Neural cell (in vitro differentiated cells): ENCODE measurements around the gene PTCD2. TPM values are rescaled to one million over a fixed set of nuclear protein-coding genes. Genes with fewer than 3 reads are reported as not detected.

ENCODE experiments used
- H2AFZ ChIP-seq: fragments of 200-600, 300-800 bp; sonication (generic), shearing (Covaris generic); 2 replicates; pipeline ENCODE4 v1.6.0; 2014; ENCODE audit warnings: low read depth, mild to moderate bottlenecking, antibody characterized with exemption, low read length, moderate library complexity
- H3F3A ChIP-seq: fragments of 200-600 bp; shearing (Covaris generic); 2 replicates; pipeline ENCODE4 v1.6.1; 2016; ENCODE audit warnings: mild to moderate bottlenecking, moderate library complexity, mixed read lengths, antibody characterized with exemption, low read length; ENCODE audit not compliant: insufficient read depth, poor library complexity, severe bottlenecking
- H3K27ac ChIP-seq: fragments of 200-600, 300-800 bp; sonication (generic), shearing (Covaris generic); 2 replicates; pipeline ENCODE4 v1.5.1; 2014; ENCODE audit warnings: mild to moderate bottlenecking, low read length, moderate library complexity
- H3K27me3 ChIP-seq: fragments of 300-800, 200-600 bp; sonication (generic), shearing (Covaris generic); 2 replicates; pipeline ENCODE4 v1.6.0; 2014; ENCODE audit warnings: mild to moderate bottlenecking, low read depth, low read length, moderate library complexity; ENCODE audit not compliant: insufficient read depth
- H3K36me3 ChIP-seq: fragments of 300-800, 200-600 bp; sonication (generic), shearing (Covaris generic); 2 replicates; pipeline ENCODE4 v1.5.1; 2014; ENCODE audit warnings: mild to moderate bottlenecking, antibody characterized with exemption, low read length, moderate library complexity; ENCODE audit not compliant: insufficient read depth
- H3K4me2 ChIP-seq: fragments of 300-800, 200-600 bp; sonication (generic), shearing (Covaris generic); 2 replicates; pipeline ENCODE4 v1.6.0; 2014; ENCODE audit warnings: mild to moderate bottlenecking, low read length
- H3K4me3 ChIP-seq: fragments of 300-800, 200-600 bp; sonication (generic), shearing (Covaris generic); 2 replicates; pipeline ENCODE4 v1.5.1; 2014; ENCODE audit warnings: mild to moderate bottlenecking, low read length, moderate library complexity
- H3K79me2 ChIP-seq: fragments of 200-600 bp; shearing (Covaris generic); replicated peaks from 2 replicates; pipeline ENCODE4 v1.6.0; 2014; ENCODE audit warnings: mild to moderate bottlenecking, low read length, moderate library complexity; ENCODE audit not compliant: insufficient read depth
- H3K9ac ChIP-seq: fragments of 300-800, 200-600 bp; sonication (generic), shearing (Covaris generic); 2 replicates; pipeline ENCODE4 v1.6.1; 2016; ENCODE audit warnings: mild to moderate bottlenecking, low read length, mixed read lengths
- H3K9me2 ChIP-seq: fragments of 200-600 bp; shearing (Covaris generic); 2 replicates; pipeline ENCODE4 v1.6.1; 2016; ENCODE audit warnings: mild to moderate bottlenecking, low read length, mixed read lengths; ENCODE audit not compliant: insufficient read depth
- H3K9me3 ChIP-seq: fragments of 200-600, 300-800 bp; sonication (generic), shearing (Covaris generic); 2 replicates; pipeline ENCODE4 v1.6.1; 2016; ENCODE audit warnings: mild to moderate bottlenecking, mixed run types, low read length, moderate library complexity, mixed read lengths
- H4K20me1 ChIP-seq: fragments of 200-600 bp; shearing (Covaris generic); 2 replicates; pipeline ENCODE4 v1.6.1; 2016; ENCODE audit warnings: mild to moderate bottlenecking, mixed run types; ENCODE audit not compliant: insufficient read depth
- CTCF ChIP-seq: fragments of 450-650 bp; IDR thresholded peaks from 2 replicates; pipeline ENCODE4 v1.5.1; 2014; ENCODE audit warnings: antibody characterized with exemption, mild to moderate bottlenecking, moderate library complexity; ENCODE audit not compliant: poor library complexity, severe bottlenecking
- EP300 ChIP-seq: fragments of 450-650 bp; conservative IDR thresholded peaks from 2 replicates; pipeline ENCODE4 v1.6.1; 2014; ENCODE audit warnings: antibody characterized with exemption, mild to moderate bottlenecking, moderate library complexity; ENCODE audit not compliant: poor library complexity, severe bottlenecking
- EZH2 ChIP-seq: fragments of 200-600, 300-800 bp; shearing (Covaris generic), sonication (generic); IDR thresholded peaks from 2 replicates; pipeline ENCODE4 v1.6.1; 2014; ENCODE audit warnings: antibody characterized with exemption, low read length, borderline replicate concordance, mild to moderate bottlenecking; ENCODE audit not compliant: insufficient read depth, poor library complexity, severe bottlenecking
- MXI1 ChIP-seq: fragments of 450-650 bp; conservative IDR thresholded peaks from 2 replicates; pipeline ENCODE4 v1.6.1; 2014; ENCODE audit warnings: antibody characterized with exemption, mild to moderate bottlenecking; ENCODE audit not compliant: poor library complexity, severe bottlenecking
- POLR2AphosphoS5 ChIP-seq: IDR thresholded peaks from 2 replicates; pipeline ENCODE4 v1.6.1; 2012
- RAD21 ChIP-seq: fragments of 450-650 bp; conservative IDR thresholded peaks from 2 replicates; pipeline ENCODE4 v1.6.1; 2014; ENCODE audit warnings: antibody characterized with exemption, mild to moderate bottlenecking, moderate library complexity
- REST ChIP-seq: IDR thresholded peaks from 2 replicates; pipeline ENCODE4 v1.6.1; 2012; ENCODE audit warnings: borderline replicate concordance
- SMC3 ChIP-seq: fragments of 450-650 bp; conservative IDR thresholded peaks from 2 replicates; pipeline ENCODE4 v1.6.1; 2014; ENCODE audit warnings: antibody characterized with exemption, mild to moderate bottlenecking, moderate library complexity; ENCODE audit not compliant: poor library complexity
- TAF1 ChIP-seq: IDR thresholded peaks from 2 replicates; pipeline ENCODE4 v1.6.1; 2012; ENCODE audit warnings: low read depth
- polyA minus RNA-seq: library from RNA; depleted of rRNA, polyadenylated mRNA; stranded (reverse); fragments of >200 nt; gene quantifications from 2 replicates; pipeline ENCODE4 v1.2.3, GENCODE V29; 2014
- polyA plus RNA-seq: library from polyadenylated mRNA; depleted of rRNA; stranded (reverse); fragments of >200 nt; gene quantifications from 2 replicates; pipeline ENCODE4 v1.2.3, GENCODE V29; 2014

PTCD2 gene
- polyA plus RNA-seq (4.4 and 4.5 TPM in 2 replicates), polyA minus RNA-seq (5.4 and 8.5 TPM in 2 replicates)

GRCh38 chr5:72319976-72320752 is at the start of gene PTCD2, which contains the start of gene MRPS27:
TSS of gene PTCD2 (plus strand) at chr5:72320373. CDS start at chr5:72320383, 10 bp downstream.
TSS of gene MRPS27 (minus strand) at chr5:72320240. CDS start at chr5:72320221, 19 bp downstream.
- H3K27ac ChIP-seq: peak within 1 kb of the TSS; percentile 84
- H3K4me2 ChIP-seq: peak within 1 kb of the TSS; percentile 81
- H3K36me3 ChIP-seq: no peaks in the 10 kb centered on the region
- H3K9me3 ChIP-seq: no peaks in the 10 kb centered on the region
- H3K9ac ChIP-seq: peak within 1 kb of the TSS; percentile 82
- H3K4me3 ChIP-seq: peak within 1 kb of the TSS; percentile 94
- H4K20me1 ChIP-seq: no peaks in the 10 kb centered on the region
- peaks cover 12% of the 10 kb centered on the region for H3K79me2 ChIP-seq
- H3K9me2 ChIP-seq: no peaks in the 10 kb centered on the region
- TF ChIP-seq POLR2AphosphoS5 (peak; percentile 91), RAD21 (peak; percentile 57), EP300 (peak; percentile 37), SMC3 (peak; percentile 66), TAF1 (peak; percentile 96), CTCF (peak; percentile 59), EZH2 (no peak), REST (peak; percentile 82), MXI1 (peak; percentile 98)
- H3F3A ChIP-seq: no peaks in the 10 kb centered on the region
- H2AFZ ChIP-seq: peak within 1 kb of the TSS; percentile 99
- no peaks in the 10 kb centered on the region for H3K27me3 ChIP-seq

GRCh38 chr5:72271702-72272101 is 48.5 kb upstream of the PTCD2 start:
- no peaks in the 10 kb centered on the region for H3K9me3 ChIP-seq
- no peak overlapping the region for H2AFZ ChIP-seq
- no peak for TF ChIP-seq MXI1
- TF ChIP-seq EZH2: no peak
- no peak for TF ChIP-seq CTCF
- TF ChIP-seq EP300: no peak
- TF ChIP-seq SMC3: no peak
- no peak for TF ChIP-seq POLR2AphosphoS5
- no peak for TF ChIP-seq REST
- TF ChIP-seq RAD21: no peak
- TF ChIP-seq TAF1: no peak
- no peaks in the 10 kb centered on the region for H3K27me3 ChIP-seq
- no peaks in the 10 kb centered on the region for H3K9me2 ChIP-seq
- no peaks in the 10 kb centered on the region for H3F3A ChIP-seq
- H3K27ac ChIP-seq: no peak overlapping the region
- H4K20me1 ChIP-seq: no peaks in the 10 kb centered on the region
- H3K79me2 ChIP-seq: no peaks in the 10 kb centered on the region
- no peak overlapping the region for H3K4me3 ChIP-seq
- no peak overlapping the region for H3K4me2 ChIP-seq
- H3K9ac ChIP-seq: no peak overlapping the region
- H3K36me3 ChIP-seq: no peaks in the 10 kb centered on the region
